ENCODE data around the gene LEFTY2. TPM values are rescaled to one million over a fixed set of nuclear protein-coding genes. Genes with fewer than 3 reads are reported as not detected.

The LEFTY2 gene
- total and polyA plus RNA-seq, 9 of the 15 experiments (the other 6 are each of a cell fraction or from before 2014, with no cell fraction given), result 0.04 to 0.14 TPM; not detected in 7

DNA sequence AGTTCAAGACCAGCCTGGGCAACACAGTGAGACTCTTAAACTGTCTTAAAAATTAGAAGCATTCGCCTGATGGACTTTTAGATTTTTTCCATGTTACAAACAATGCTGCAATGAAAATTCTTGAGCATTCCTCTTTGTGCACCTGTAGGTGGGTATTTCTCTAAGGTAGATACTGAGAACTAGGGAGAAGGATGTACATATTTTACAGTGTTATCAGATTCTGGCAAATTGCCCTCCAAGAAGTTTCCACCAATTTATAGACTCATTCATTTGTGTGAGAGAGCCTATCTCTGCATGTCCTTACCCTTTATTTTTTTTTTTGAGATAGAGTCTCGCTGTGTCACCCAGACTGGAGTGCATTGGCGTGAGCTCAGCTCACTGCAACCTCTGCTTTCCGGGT, 12.3 kb upstream of the LEFTY2 start:
- no peaks in the 10 kb centered on the region for H4K20me1 ChIP-seq (replicated peaks; ENCODE audit: control insufficient read depth, insufficient read depth, low read length)
- no peak for TF ChIP-seq SIRT6 (IDR thresholded peaks at IDR 0.05; ENCODE audit: low read depth, low read length)
- 0 out of 2 replicates have a peak, but pooled peaks have one; percentile 11 for TF ChIP-seq DPF2 (IDR thresholded peaks at IDR 0.05)
- TF ChIP-seq POLR2A (conservative IDR thresholded peaks at IDR 0.05), result no peak
- no peak for TF ChIP-seq BRCA1 (IDR thresholded peaks at IDR 0.05)
- TF ChIP-seq BRCA1 (CRISPR knock-in tag; IDR thresholded peaks at IDR 0.05), result no peak
- TF ChIP-seq ZNF512 (tag; IDR thresholded peaks at IDR 0.05), result no peak
- TF ChIP-seq EP400 (IDR thresholded peaks at IDR 0.05), result no peak
- TF ChIP-seq ZNF668 (CRISPR knock-in tag; IDR thresholded peaks at IDR 0.05), result no peak
- TF ChIP-seq, protein P1, sequence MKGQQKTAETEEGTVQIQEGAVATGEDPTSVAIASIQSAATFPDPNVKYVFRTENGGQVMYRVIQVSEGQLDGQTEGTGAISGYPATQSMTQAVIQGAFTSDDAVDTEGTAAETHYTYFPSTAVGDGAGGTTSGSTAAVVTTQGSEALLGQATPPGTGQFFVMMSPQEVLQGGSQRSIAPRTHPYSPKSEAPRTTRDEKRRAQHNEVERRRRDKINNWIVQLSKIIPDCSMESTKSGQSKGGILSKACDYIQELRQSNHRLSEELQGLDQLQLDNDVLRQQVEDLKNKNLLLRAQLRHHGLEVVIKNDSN (CRISPR knock-in tag; IDR thresholded peaks at IDR 0.05), result no peak
- peak; percentile 76 for TF ChIP-seq NFIC (IDR thresholded peaks at IDR 0.05)
- no peak for TF ChIP-seq ZNF57 (CRISPR knock-in tag; IDR thresholded peaks at IDR 0.05)
- TF ChIP-seq, protein P2, sequence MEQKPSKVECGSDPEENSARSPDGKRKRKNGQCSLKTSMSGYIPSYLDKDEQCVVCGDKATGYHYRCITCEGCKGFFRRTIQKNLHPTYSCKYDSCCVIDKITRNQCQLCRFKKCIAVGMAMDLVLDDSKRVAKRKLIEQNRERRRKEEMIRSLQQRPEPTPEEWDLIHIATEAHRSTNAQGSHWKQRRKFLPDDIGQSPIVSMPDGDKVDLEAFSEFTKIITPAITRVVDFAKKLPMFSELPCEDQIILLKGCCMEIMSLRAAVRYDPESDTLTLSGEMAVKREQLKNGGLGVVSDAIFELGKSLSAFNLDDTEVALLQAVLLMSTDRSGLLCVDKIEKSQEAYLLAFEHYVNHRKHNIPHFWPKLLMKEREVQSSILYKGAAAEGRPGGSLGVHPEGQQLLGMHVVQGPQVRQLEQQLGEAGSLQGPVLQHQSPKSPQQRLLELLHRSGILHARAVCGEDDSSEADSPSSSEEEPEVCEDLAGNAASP (IDR thresholded peaks at IDR 0.05), result no peak
- no peak for TF ChIP-seq CEBPG (CRISPR knock-in tag; IDR thresholded peaks at IDR 0.05)
- no peak for TF ChIP-seq CEBPG (tag; conservative IDR thresholded peaks at IDR 0.05 in 1 of 2, IDR thresholded peaks at IDR 0.05 in 1 of 2)
- CTCF ChIA-PET (ENCODE audit: low intra/inter-chr PET ratio), result interaction anchor here (1.2 kb wide), 1 partner anchor 22 kb away, joined by 3 read pairs; no protein-coding TSS in a partner anchor
- H3K4me1 ChIP-seq (replicated peaks in 1 of 2; ENCODE audit: control insufficient read depth in 2 of 2, insufficient read depth in 2 of 2, low read length in 2 of 2), result peaks cover 13 to 18% of the 10 kb centered on the region in 2 experiments; a peak in 4 of 5 replicates
- no peak overlapping the region for H2AFZ ChIP-seq (ENCODE audit: low read depth, low read length)
- FAIRE-seq, result peak; percentile 37
- in situ Hi-C loops (cut with MboI) (no loop called here), intact Hi-C loops (cut with micrococcal nuclease) (no loop called here)
- no peak overlapping the region for H3K4me2 ChIP-seq (ENCODE audit: insufficient read depth, low read length)
- WGBS (ENCODE audit: insufficient coverage, low coverage, missing lambda C conversion rate), result 18% methylated on average over 4 of the region's 4 CpGs
- H3K27ac ChIP-seq (ENCODE audit: extremely low read depth, low read depth, low read length), result no peak overlapping the region
- H3K4me3 ChIP-seq, result no peak overlapping the region
- no peaks in the 10 kb centered on the region for H3K79me2 ChIP-seq (ENCODE audit: control insufficient read depth, insufficient read depth, low read length)
- H3K36me3 ChIP-seq (ENCODE audit: control insufficient read depth, insufficient read depth, low read length), result no peaks in the 10 kb centered on the region
- no peak for ATAC-seq
- H3K9me1 ChIP-seq (ENCODE audit: control insufficient read depth, insufficient read depth, low read length), result no peaks in the 10 kb centered on the region
- H3K27me3 ChIP-seq (ENCODE audit: control insufficient read depth in 2 of 2, insufficient read depth in 2 of 2, low read length in 2 of 2), result no peaks in the 10 kb centered on the region
- H3K9ac ChIP-seq (ENCODE audit: insufficient read depth in 1 of 2, low read depth in 2 of 2, low read length in 2 of 2), result no peak overlapping the region
- POLR2A ChIA-PET, result no interaction called here
- DNase-seq (ENCODE audit: extremely low read depth in 1 of 4, low spot score in 3 of 4), result no peak
- no peaks in the 10 kb centered on the region for H3K9me3 ChIP-seq (replicated peaks; ENCODE audit: control insufficient read depth, insufficient read depth, low read depth, low read length)
- BruUV-seq (replicated peaks), result no TSS peak
